ENCODE measurements around the gene TNS1.

The TNS1 gene

DNA sequence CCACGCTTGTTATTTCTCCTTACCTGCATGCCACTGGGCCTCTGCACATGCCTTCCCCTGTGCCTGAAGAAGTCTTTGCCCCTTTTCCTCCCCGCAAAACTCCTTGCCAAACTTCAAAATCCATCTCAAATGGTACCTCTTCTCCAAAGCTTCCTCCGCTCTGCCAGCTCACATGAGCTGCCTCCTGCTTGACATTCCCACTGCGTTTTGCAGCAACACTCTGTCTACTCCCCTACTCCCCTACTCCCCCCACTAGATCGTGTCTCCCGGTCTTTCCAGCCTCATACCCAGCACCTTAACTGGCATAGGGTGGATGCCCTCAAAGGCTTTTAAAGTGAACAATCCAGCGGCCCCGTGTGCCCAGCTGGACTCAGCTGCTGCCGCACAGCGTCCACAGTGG is 65.8 kb downstream of the TNS1 start:
- peaks cover 13% of the 10 kb centered on the region; the same call in 1 of the 2 replicates for H3K27me3 ChIP-seq (replicated peaks; ENCODE audit: insufficient read depth, low read length)
- no peak overlapping the region for H3K4me2 ChIP-seq (ENCODE audit: low read depth, low read length)
- H3K9ac ChIP-seq (ENCODE audit: low read length), result no peak overlapping the region
- H2AFZ ChIP-seq (ENCODE audit: low read length), result no peak overlapping the region
- H3K9me2 ChIP-seq (replicated peaks; ENCODE audit: insufficient read depth, low read length), result no peaks in the 10 kb centered on the region
- no peaks in the 10 kb centered on the region for H3K79me2 ChIP-seq (ENCODE audit: low read length)
- no peaks in the 10 kb centered on the region for H3K9me3 ChIP-seq (replicated peaks; ENCODE audit: insufficient read depth, low read length)
- H3F3A ChIP-seq (ENCODE audit: insufficient read depth, low read length), result no peaks in the 10 kb centered on the region
- no peaks in the 10 kb centered on the region for H3K36me3 ChIP-seq (replicated peaks; ENCODE audit: insufficient read depth, low read length)
- H4K20me1 ChIP-seq (ENCODE audit: insufficient read depth, low read length), result no peaks in the 10 kb centered on the region
- no peaks in the 10 kb centered on the region for H3K4me1 ChIP-seq (ENCODE audit: low read length)
- H3K27ac ChIP-seq (ENCODE audit: low read length), result no peak overlapping the region
- no peak for DNase-seq
- TF ChIP-seq EZH2phosphoT487 (IDR thresholded peaks at IDR 0.05; ENCODE audit: low read length) (no peak), EZH2 (optimal IDR thresholded peaks at IDR 0.05; ENCODE audit: low read depth, low read length) (no peak)
- TF ChIP-seq, protein P1, sequence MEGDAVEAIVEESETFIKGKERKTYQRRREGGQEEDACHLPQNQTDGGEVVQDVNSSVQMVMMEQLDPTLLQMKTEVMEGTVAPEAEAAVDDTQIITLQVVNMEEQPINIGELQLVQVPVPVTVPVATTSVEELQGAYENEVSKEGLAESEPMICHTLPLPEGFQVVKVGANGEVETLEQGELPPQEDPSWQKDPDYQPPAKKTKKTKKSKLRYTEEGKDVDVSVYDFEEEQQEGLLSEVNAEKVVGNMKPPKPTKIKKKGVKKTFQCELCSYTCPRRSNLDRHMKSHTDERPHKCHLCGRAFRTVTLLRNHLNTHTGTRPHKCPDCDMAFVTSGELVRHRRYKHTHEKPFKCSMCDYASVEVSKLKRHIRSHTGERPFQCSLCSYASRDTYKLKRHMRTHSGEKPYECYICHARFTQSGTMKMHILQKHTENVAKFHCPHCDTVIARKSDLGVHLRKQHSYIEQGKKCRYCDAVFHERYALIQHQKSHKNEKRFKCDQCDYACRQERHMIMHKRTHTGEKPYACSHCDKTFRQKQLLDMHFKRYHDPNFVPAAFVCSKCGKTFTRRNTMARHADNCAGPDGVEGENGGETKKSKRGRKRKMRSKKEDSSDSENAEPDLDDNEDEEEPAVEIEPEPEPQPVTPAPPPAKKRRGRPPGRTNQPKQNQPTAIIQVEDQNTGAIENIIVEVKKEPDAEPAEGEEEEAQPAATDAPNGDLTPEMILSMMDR (IDR thresholded peaks at IDR 0.05; ENCODE audit: low read length), result no peak
- H3K4me3 ChIP-seq (ENCODE audit: low read length), result no peak overlapping the region

DNA sequence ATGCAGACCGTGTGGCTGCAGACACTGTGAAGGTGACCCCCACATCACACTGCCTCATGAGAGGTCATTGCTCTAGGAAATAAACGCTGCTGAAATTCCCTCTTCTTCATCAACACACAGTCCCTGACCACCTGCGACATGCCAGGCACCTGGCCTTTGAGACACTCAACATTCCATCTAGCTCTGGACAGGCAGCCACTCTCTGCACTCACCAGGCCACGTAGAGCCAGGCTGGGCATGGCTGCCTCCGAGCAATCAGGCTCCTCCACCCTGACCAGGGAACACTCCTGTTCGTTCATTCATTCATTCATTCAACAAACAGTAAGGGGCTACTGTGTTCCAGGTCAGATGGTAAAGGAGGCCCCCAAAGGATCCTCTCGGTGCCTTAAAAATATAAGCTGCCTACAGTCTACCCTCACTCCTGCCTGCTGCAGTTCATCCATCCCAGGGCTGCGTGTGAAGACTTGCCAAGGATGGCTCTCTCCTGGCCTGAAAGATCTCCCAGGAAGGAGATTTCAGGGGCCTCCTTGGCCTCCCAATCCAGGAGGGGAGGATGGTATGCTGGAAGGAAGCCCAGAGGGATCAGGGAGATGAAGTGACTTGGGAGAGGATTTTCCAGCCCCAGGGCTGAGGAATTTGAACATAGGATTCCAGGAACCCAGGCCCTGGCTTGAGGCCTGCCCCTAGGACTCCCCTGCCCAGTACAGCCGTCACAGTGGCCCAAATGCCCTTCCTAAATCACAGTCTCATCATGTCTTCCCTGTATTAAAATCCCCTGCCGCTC is 66.7 kb downstream of the TNS1 start:
- no peak overlapping the region for H3K27ac ChIP-seq (ENCODE audit: low read length)
- peaks cover 12% of the 10 kb centered on the region; the same call in 1 of the 2 replicates for H3K27me3 ChIP-seq (replicated peaks; ENCODE audit: insufficient read depth, low read length)
- no peak for DNase-seq
- no peak overlapping the region for H3K4me2 ChIP-seq (ENCODE audit: low read depth, low read length)
- H3K9me3 ChIP-seq (replicated peaks; ENCODE audit: insufficient read depth, low read length), result no peaks in the 10 kb centered on the region
- no peaks in the 10 kb centered on the region for H3K9me2 ChIP-seq (replicated peaks; ENCODE audit: insufficient read depth, low read length)
- H3K4me1 ChIP-seq (ENCODE audit: low read length), result no peaks in the 10 kb centered on the region
- H3K4me3 ChIP-seq (ENCODE audit: low read length), result no peak overlapping the region
- no peak for TF ChIP-seq EZH2 (optimal IDR thresholded peaks at IDR 0.05; ENCODE audit: low read depth, low read length)
- H3F3A ChIP-seq (ENCODE audit: insufficient read depth, low read length), result no peaks in the 10 kb centered on the region
- H3K36me3 ChIP-seq (replicated peaks; ENCODE audit: insufficient read depth, low read length), result no peaks in the 10 kb centered on the region
- H2AFZ ChIP-seq (ENCODE audit: low read length), result no peak overlapping the region
- H3K9ac ChIP-seq (ENCODE audit: low read length), result no peak overlapping the region
- no peaks in the 10 kb centered on the region for H4K20me1 ChIP-seq (ENCODE audit: insufficient read depth, low read length)
- no peaks in the 10 kb centered on the region for H3K79me2 ChIP-seq (ENCODE audit: low read length)

DNA sequence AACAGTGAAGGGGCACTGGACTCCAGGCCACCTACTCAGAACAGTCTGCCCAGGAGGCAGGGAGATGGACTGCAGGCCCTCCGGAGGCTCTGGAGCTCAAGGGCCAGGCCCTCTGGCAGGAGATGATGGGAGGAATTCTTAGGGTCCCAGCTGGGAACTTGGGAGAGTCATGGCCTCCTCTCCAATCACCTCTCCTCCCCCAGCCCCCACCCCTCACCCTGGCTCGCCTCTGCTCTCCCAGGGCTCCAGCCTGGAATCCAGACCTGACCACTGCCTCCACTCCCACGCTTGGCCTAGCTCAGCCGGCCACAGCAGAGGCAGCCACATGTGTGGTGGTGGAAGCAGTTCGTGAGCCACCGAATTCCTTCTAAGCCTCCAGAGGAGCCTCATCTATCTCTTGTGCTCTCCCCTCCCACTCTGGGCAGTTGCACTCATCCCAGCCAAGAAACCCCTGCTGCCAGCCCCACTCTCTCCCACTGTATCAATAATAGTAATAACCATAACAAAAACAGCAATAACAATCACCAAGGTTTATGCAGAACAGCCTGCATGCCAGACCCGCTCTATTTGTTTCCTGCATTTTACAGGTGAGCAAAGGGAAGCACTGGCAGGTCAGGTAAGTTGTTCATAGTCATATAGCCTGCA is 67.4 kb downstream of the TNS1 start:
- H3K27me3 ChIP-seq (replicated peaks; ENCODE audit: insufficient read depth, low read length), result peaks cover 6% of the 10 kb centered on the region; the same call in 1 of the 2 replicates
- no peaks in the 10 kb centered on the region for H4K20me1 ChIP-seq (ENCODE audit: insufficient read depth, low read length)
- no peaks in the 10 kb centered on the region for H3F3A ChIP-seq (ENCODE audit: insufficient read depth, low read length)
- no peaks in the 10 kb centered on the region for H3K36me3 ChIP-seq (replicated peaks; ENCODE audit: insufficient read depth, low read length)
- H3K4me3 ChIP-seq (ENCODE audit: low read length), result no peak overlapping the region
- no peaks in the 10 kb centered on the region for H3K9me2 ChIP-seq (replicated peaks; ENCODE audit: insufficient read depth, low read length)
- H3K9ac ChIP-seq (ENCODE audit: low read length), result no peak overlapping the region
- H3K79me2 ChIP-seq (ENCODE audit: low read length), result no peaks in the 10 kb centered on the region
- no peak overlapping the region for H2AFZ ChIP-seq (ENCODE audit: low read length)
- no peak overlapping the region for H3K27ac ChIP-seq (ENCODE audit: low read length)
- no peaks in the 10 kb centered on the region for H3K9me3 ChIP-seq (replicated peaks; ENCODE audit: insufficient read depth, low read length)
- H3K4me1 ChIP-seq (ENCODE audit: low read length), result no peaks in the 10 kb centered on the region
- TF ChIP-seq EZH2phosphoT487 (IDR thresholded peaks at IDR 0.05; ENCODE audit: low read length), result no peak
- no peak overlapping the region for H3K4me2 ChIP-seq (ENCODE audit: low read depth, low read length)
- DNase-seq, result no peak

DNA sequence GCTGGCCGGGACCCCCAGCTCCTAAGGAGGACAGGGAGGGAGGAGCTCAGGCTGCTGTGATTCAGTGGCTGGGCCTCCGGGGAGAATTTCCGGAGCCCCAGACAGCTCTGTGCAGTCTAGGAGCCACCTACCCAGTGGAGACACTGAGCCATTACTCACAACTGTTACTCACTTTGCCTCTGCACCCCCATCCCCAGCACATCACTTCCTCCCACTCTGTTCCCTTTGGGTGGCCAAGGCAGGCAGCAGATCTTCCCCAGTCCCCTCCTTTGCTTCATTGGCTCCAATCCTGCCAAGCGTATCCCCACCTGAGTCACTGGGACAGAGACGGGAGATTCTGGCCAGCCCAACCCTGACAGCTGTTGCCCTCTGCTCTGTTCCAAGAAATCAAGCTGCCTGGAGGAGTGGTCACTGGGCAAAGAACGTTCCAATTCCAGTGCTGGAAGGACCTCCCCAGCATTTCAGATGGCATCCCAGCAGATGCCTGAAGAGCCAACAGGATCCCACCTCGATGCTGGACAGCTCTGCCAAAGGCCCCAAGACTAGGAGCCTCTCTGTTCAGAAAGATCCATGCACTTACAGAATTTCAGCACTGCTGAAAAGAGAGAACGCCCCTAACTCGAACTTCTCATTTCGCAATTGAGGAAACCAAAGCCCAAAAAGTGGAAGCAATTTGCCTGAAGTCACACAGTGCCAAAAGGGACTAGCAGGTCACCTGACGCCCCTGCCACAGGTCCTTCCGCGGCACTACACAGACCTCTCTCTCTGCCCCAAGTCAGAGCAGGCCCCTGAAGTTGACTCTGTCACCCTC is 68.3 kb downstream of the TNS1 start:
- Histone ChIP-seq H3F3A (ENCODE audit: insufficient read depth, low read length) (no peaks in the 10 kb centered on the region), H3K4me1 (ENCODE audit: low read length) (no peaks in the 10 kb centered on the region), H3K4me3 (ENCODE audit: low read length) (no peak overlapping the region), H3K27me3 (replicated peaks; ENCODE audit: insufficient read depth, low read length) (peaks cover 6% of the 10 kb centered on the region; the same call in 1 of the 2 replicates), H3K9ac (ENCODE audit: low read length) (no peak overlapping the region), H3K79me2 (ENCODE audit: low read length) (no peaks in the 10 kb centered on the region), H3K4me2 (ENCODE audit: low read depth, low read length) (no peak overlapping the region), H4K20me1 (ENCODE audit: insufficient read depth, low read length) (no peaks in the 10 kb centered on the region), H2AFZ (ENCODE audit: low read length) (no peak overlapping the region), H3K27ac (ENCODE audit: low read length) (no peak overlapping the region), H3K9me2 (replicated peaks; ENCODE audit: insufficient read depth, low read length) (no peaks in the 10 kb centered on the region), H3K9me3 (replicated peaks; ENCODE audit: insufficient read depth, low read length) (no peaks in the 10 kb centered on the region), H3K36me3 (replicated peaks; ENCODE audit: insufficient read depth, low read length) (no peaks in the 10 kb centered on the region)
- DNase-seq, result no peak
- TF ChIP-seq, protein P1 (IDR thresholded peaks at IDR 0.05; ENCODE audit: low read length), result no peak
- TF ChIP-seq EZH2phosphoT487 (IDR thresholded peaks at IDR 0.05; ENCODE audit: low read length) (no peak), EZH2 (optimal IDR thresholded peaks at IDR 0.05; ENCODE audit: low read depth, low read length) (no peak)

Measured in MM.1S (cell line).